B cell (primary cell): Measurements from ENCODE around the gene RABGGTB.
"Not testable (repeated sequence)": the region's sequence is repeated elsewhere in the genome, so short reads cannot be mapped to it uniquely, and the experiment has no call there.

Experiments used
- EZH2 ChIP-seq: IDR thresholded peaks from 2 replicates; pipeline ENCODE4 v1.6.1; 2012; ENCODE audit warnings: borderline replicate concordance, low read depth, mild to moderate bottlenecking, moderate library complexity, low read length; ENCODE audit not compliant: insufficient read depth, poor library complexity, severe bottlenecking
- TF ChIP-seq, protein P1 (sequence below): fragments of 200-600 bp; IDR thresholded peaks from one replicate; pipeline ENCODE4 v1.8.0; 2022; ENCODE audit warnings: antibody characterized with exemption, mild to moderate bottlenecking

DNA sequence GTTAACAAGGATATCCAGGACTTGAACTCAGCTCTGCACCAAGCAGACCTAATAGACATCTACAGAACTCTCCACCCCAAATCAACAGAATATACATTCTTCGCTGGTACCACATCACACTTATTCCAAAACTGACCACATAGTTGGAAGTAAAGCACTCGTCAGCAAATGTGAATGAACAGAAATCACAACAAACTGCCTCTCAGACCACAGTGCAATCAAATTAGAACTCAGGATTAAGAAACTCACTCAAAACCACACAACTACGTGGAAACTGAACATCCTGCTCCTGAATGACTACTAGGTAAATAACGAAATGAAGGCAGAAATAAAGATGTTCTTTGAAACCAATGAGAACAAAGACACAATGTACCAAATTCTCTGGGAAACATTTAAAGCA is 5.9 kb upstream of the RABGGTB start:
- TF ChIP-seq, protein P1, sequence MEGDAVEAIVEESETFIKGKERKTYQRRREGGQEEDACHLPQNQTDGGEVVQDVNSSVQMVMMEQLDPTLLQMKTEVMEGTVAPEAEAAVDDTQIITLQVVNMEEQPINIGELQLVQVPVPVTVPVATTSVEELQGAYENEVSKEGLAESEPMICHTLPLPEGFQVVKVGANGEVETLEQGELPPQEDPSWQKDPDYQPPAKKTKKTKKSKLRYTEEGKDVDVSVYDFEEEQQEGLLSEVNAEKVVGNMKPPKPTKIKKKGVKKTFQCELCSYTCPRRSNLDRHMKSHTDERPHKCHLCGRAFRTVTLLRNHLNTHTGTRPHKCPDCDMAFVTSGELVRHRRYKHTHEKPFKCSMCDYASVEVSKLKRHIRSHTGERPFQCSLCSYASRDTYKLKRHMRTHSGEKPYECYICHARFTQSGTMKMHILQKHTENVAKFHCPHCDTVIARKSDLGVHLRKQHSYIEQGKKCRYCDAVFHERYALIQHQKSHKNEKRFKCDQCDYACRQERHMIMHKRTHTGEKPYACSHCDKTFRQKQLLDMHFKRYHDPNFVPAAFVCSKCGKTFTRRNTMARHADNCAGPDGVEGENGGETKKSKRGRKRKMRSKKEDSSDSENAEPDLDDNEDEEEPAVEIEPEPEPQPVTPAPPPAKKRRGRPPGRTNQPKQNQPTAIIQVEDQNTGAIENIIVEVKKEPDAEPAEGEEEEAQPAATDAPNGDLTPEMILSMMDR: not testable (repeated sequence)
- not testable (repeated sequence) for TF ChIP-seq EZH2
